Fibroblast of lung (primary cell): ENCODE data around the gene GABRP. TPM values are rescaled to one million over a fixed set of nuclear protein-coding genes. Genes with fewer than 3 reads are reported as not detected.
"Not testable (repeated sequence)": the region's sequence is repeated elsewhere in the genome, so short reads cannot be mapped to it uniquely, and the experiment has no call there.

Source experiments
- DNase-seq, 2 donors: peaks; one replicate each; pipeline versions ENCODE4 v3.0.0 to v3.0.0-alpha.2; 2010; ENCODE audit warnings: low read depth in 2 of 2
- H2AFZ ChIP-seq: 2 replicates; pipeline ENCODE4 v1.5.1; 2012; ENCODE audit warnings: low read length, control low read depth, inconsistent platforms
- H3K27ac ChIP-seq: 2 replicates; pipeline ENCODE4 v1.5.1; 2011; ENCODE audit warnings: low read length, control low read depth; ENCODE audit not compliant: insufficient read depth
- H3K27me3 ChIP-seq: 2 replicates; pipeline ENCODE4 v1.5.1; 2011; ENCODE audit warnings: mild to moderate bottlenecking, low read length; ENCODE audit not compliant: control insufficient read depth, insufficient read depth
- H3K36me3 ChIP-seq: 2 replicates; pipeline ENCODE4 v1.5.1; 2011; ENCODE audit warnings: low read length; ENCODE audit not compliant: control insufficient read depth, insufficient read depth
- H3K4me1 ChIP-seq: 2 replicates; pipeline ENCODE4 v1.5.1; 2011; ENCODE audit warnings: low read length; ENCODE audit not compliant: control insufficient read depth, insufficient read depth; ENCODE audit errors: extremely low read depth
- H3K4me2 ChIP-seq: 2 replicates; pipeline ENCODE4 v1.5.1; 2011; ENCODE audit warnings: low read length, control low read depth; ENCODE audit not compliant: insufficient read depth; ENCODE audit errors: extremely low read depth
- H3K4me3 ChIP-seq, 4 experiments: fragments of 200-600 bp in 1 of 4; sonication (generic) in 1 of 4; replicated peaks in 1 of 4; 2 replicates each; pipeline ENCODE4 v1.5.1; 2011 to 2016; ENCODE audit warnings: low read length in 4 of 4, low read depth in 3 of 4, mild to moderate bottlenecking in 3 of 4, control low read depth in 2 of 4, inconsistent platforms in 1 of 4, mixed read lengths in 1 of 4; ENCODE audit not compliant: insufficient read depth in 1 of 4; ENCODE audit errors: control extremely low read depth in 1 of 4
- H3K79me2 ChIP-seq: 2 replicates; pipeline ENCODE4 v1.5.1; 2012; ENCODE audit warnings: mild to moderate bottlenecking, low read length, inconsistent platforms; ENCODE audit not compliant: control insufficient read depth, insufficient read depth
- H3K9ac ChIP-seq: 2 replicates; pipeline ENCODE4 v1.5.1; 2011; ENCODE audit warnings: mild to moderate bottlenecking, low read length, control low read depth; ENCODE audit not compliant: insufficient read depth
- H3K9me3 ChIP-seq: 2 replicates; pipeline ENCODE4 v1.5.1; 2012; ENCODE audit warnings: low read depth, low read length; ENCODE audit not compliant: control insufficient read depth, insufficient read depth
- H4K20me1 ChIP-seq: 2 replicates; pipeline ENCODE4 v1.5.1; 2011; ENCODE audit warnings: low read length; ENCODE audit not compliant: control insufficient read depth, insufficient read depth; ENCODE audit errors: extremely low read depth
- CTCF ChIP-seq, 2 donors: IDR thresholded peaks in 1 of 2; conservative IDR thresholded peaks in 1 of 2; 1 replicate in 1 of 2; 2 replicates in 1 of 2; pipeline ENCODE4 v1.5.1; 2011 to 2012; ENCODE audit warnings: low read length in 2 of 2, control low read depth in 1 of 2, inconsistent platforms in 1 of 2, low read depth in 1 of 2, mild to moderate bottlenecking in 1 of 2
- EZH2 ChIP-seq: IDR thresholded peaks from 2 replicates; pipeline ENCODE4 v1.5.1; 2012; ENCODE audit warnings: low read length, control low read depth, mild to moderate bottlenecking; ENCODE audit errors: missing control alignments
- polyA plus RNA-seq, 2 donors: library from polyadenylated mRNA; depleted of rRNA in 1 of 2; stranded (reverse) in 1 of 2; unstranded in 1 of 2; fragments of >200 nt; gene quantifications; 2 replicates each; pipeline ENCODE4 v1.2.1, GENCODE V29; 2011 to 2012; ENCODE audit warnings: missing spikeins in 1 of 2
- total RNA-seq: library from RNA; depleted of rRNA; stranded (reverse); fragments of >200 nt; gene quantifications from 2 replicates; pipeline ENCODE4 v1.2.1, GENCODE V29; 2014

The GABRP gene
- total and polyA plus RNA-seq, 2 donors (not counting 1 experiment from before 2014, with no cell fraction given), result not detected

- no peaks in the 10 kb centered on the region for H3K9me3 ChIP-seq
- H3K27ac ChIP-seq, result no peak overlapping the region
- no peaks in the 10 kb centered on the region for H3K79me2 ChIP-seq
- H3K9ac ChIP-seq, result no peak overlapping the region
- no peak overlapping the region for H3K4me3 ChIP-seq
- no peak for DNase-seq
- TF ChIP-seq CTCF (conservative IDR thresholded peaks at IDR 0.05 in 1 of 2, IDR thresholded peaks at IDR 0.05 in 1 of 2; ENCODE audit: low read depth in 1 of 2, low read length in 2 of 2), result no peak
- TF ChIP-seq EZH2, result no peak
- no peak overlapping the region for H2AFZ ChIP-seq
- no peak overlapping the region for H3K4me2 ChIP-seq
- H3K4me1 ChIP-seq, result no peaks in the 10 kb centered on the region
- H3K27me3 ChIP-seq, result no peaks in the 10 kb centered on the region
- no peaks in the 10 kb centered on the region for H3K36me3 ChIP-seq
- H4K20me1 ChIP-seq, result no peaks in the 10 kb centered on the region
These were observed 48.7 kb downstream of the GABRP start for GRCh38 chr5:170832241-170832640.

GRCh38 chr5:170833981-170834380 is 50.5 kb downstream of the GABRP start:
- not testable (repeated sequence) for H3K27ac ChIP-seq, H4K20me1 ChIP-seq, H3K9me3 ChIP-seq, H3K4me2 ChIP-seq, H3K79me2 ChIP-seq, H3K4me1 ChIP-seq, DNase-seq, H3K4me3 ChIP-seq, H2AFZ ChIP-seq, H3K27me3 ChIP-seq, H3K9ac ChIP-seq, H3K36me3 ChIP-seq

- H2AFZ ChIP-seq, result no peak overlapping the region
- H3K36me3 ChIP-seq, result no peaks in the 10 kb centered on the region
- H4K20me1 ChIP-seq, result no peaks in the 10 kb centered on the region
- TF ChIP-seq EZH2 (no peak), CTCF (conservative IDR thresholded peaks at IDR 0.05 in 1 of 2, IDR thresholded peaks at IDR 0.05 in 1 of 2; ENCODE audit: low read depth in 1 of 2, low read length in 2 of 2) (no peak)
- no peak overlapping the region for H3K9ac ChIP-seq
- no peaks in the 10 kb centered on the region for H3K27me3 ChIP-seq
- H3K4me2 ChIP-seq, result no peak overlapping the region
- no peak overlapping the region for H3K4me3 ChIP-seq
- no peaks in the 10 kb centered on the region for H3K9me3 ChIP-seq
- DNase-seq, result no peak
- H3K27ac ChIP-seq, result no peak overlapping the region
- H3K4me1 ChIP-seq, result no peaks in the 10 kb centered on the region
- no peaks in the 10 kb centered on the region for H3K79me2 ChIP-seq
These were observed 52.7 kb downstream of the GABRP start for GRCh38 chr5:170836226-170836625.

GRCh38 chr5:170843870-170844269 is 60.3 kb downstream of the GABRP start:
- Histone ChIP-seq H2AFZ (no peak overlapping the region), H3K27me3 (no peaks in the 10 kb centered on the region), H4K20me1 (no peaks in the 10 kb centered on the region), H3K4me2 (no peak overlapping the region), H3K4me1 (no peaks in the 10 kb centered on the region), H3K9ac (no peak overlapping the region), H3K36me3 (no peaks in the 10 kb centered on the region), H3K27ac (no peak overlapping the region), H3K9me3 (no peaks in the 10 kb centered on the region), H3K79me2 (no peaks in the 10 kb centered on the region), H3K4me3 (no peak overlapping the region)
- TF ChIP-seq EZH2 (no peak), CTCF (conservative IDR thresholded peaks at IDR 0.05 in 1 of 2, IDR thresholded peaks at IDR 0.05 in 1 of 2; ENCODE audit: low read depth in 1 of 2, low read length in 2 of 2) (no peak)
- no peak for DNase-seq
